K562 (cell line): ENCODE data around the gene BST1. TPM values are rescaled to one million over a fixed set of nuclear protein-coding genes. Genes with fewer than 3 reads are reported as not detected.

Experiments used
- ATAC-seq: fragments of 200-7000 bp; cut with Tn5 transposase; 3 replicates; pipeline ENCODE4 v1.9.1; 2020; ENCODE audit warnings: moderate library complexity
- BruUV-seq: library from RNA; stranded (reverse); fragments of 400-500 nt; replicated peaks from 2 replicates; lab custom pipeline; 2021; lab: Mats Ljungman, UMichigan
- CTCF ChIA-PET: fragments of 300-600 bp; formaldehyde crosslinking; extraction: SDS; loops from one replicate; lab custom pipeline; 2021; ENCODE audit warnings: low intra/inter-chr PET ratio; lab: Yijun Ruan, JAX
- POLR2A ChIA-PET: fragments of 300-600, 350-650 bp; sonication (Branson Sonifier 250); formaldehyde crosslinking; extraction: SDS; loops from one replicate; lab custom pipeline; 2021; ENCODE audit warnings: antibody characterized with exemption, inconsistent platforms; lab: Yijun Ruan, JAX
- DNase-seq, 4 experiments: peaks; one replicate each; pipeline versions ENCODE4 v3.0.0 to v3.0.0-alpha.2; 2011 to 2018; ENCODE audit warnings: low spot score in 3 of 4, mixed read lengths in 3 of 4; ENCODE audit errors: extremely low read depth in 1 of 4
- FAIRE-seq: peaks from 2 replicates; lab custom pipeline; 2011; peaks lifted over from hg19 to GRCh38; lab: Jason Lieb, UNC
- H2AFZ ChIP-seq: 2 replicates; pipeline ENCODE4 v1.6.0; 2011; ENCODE audit warnings: low read depth, low read length, control low read depth, inconsistent platforms
- H3K27ac ChIP-seq: fragments of 200-600 bp; 3 replicates; pipeline ENCODE4 v1.8.0; 2011; ENCODE audit warnings: low read depth, mild to moderate bottlenecking, control low read depth, inconsistent platforms, low read length, moderate library complexity, mixed read lengths; ENCODE audit errors: extremely low read depth
- H3K27me3 ChIP-seq, 2 experiments: fragments of 300-600 bp in 1 of 2; 2 replicates in 1 of 2; 3 replicates in 1 of 2; pipeline versions ENCODE4 v1.6.0 to v1.8.0; 2011; ENCODE audit warnings: inconsistent platforms in 2 of 2, low read length in 2 of 2, mild to moderate bottlenecking in 1 of 2, mixed read lengths in 1 of 2, moderate library complexity in 1 of 2; ENCODE audit not compliant: control insufficient read depth in 2 of 2, insufficient read depth in 2 of 2
- H3K36me3 ChIP-seq: fragments of 300-600 bp; 3 replicates; pipeline ENCODE4 v1.8.0; 2011; ENCODE audit warnings: mild to moderate bottlenecking, low read length, inconsistent platforms; ENCODE audit not compliant: control insufficient read depth, insufficient read depth
- H3K4me1 ChIP-seq, 2 experiments: fragments of 200-600 bp in 1 of 2; replicated peaks in 1 of 2; 2 replicates in 1 of 2; 3 replicates in 1 of 2; pipeline versions ENCODE4 v1.5.1 to v1.8.0; 2011; ENCODE audit warnings: inconsistent platforms in 2 of 2, low read length in 2 of 2, mild to moderate bottlenecking in 1 of 2, mixed read lengths in 1 of 2, moderate library complexity in 1 of 2; ENCODE audit not compliant: control insufficient read depth in 2 of 2, insufficient read depth in 2 of 2
- H3K4me2 ChIP-seq: 2 replicates; pipeline ENCODE4 v1.6.1; 2011; ENCODE audit warnings: low read length, control low read depth, inconsistent platforms, mixed read lengths; ENCODE audit not compliant: insufficient read depth
- H3K4me3 ChIP-seq: fragments of 200-600 bp; sonication (generic), shearing (Covaris generic); 2 replicates; pipeline ENCODE4 v1.5.1; 2016; ENCODE audit warnings: control low read depth, inconsistent platforms
- H3K79me2 ChIP-seq: fragments of 200-600 bp; 3 replicates; pipeline ENCODE4 v1.8.0; 2011; ENCODE audit warnings: low read length, inconsistent platforms; ENCODE audit not compliant: control insufficient read depth, insufficient read depth
- H3K9ac ChIP-seq, 2 experiments: 2 replicates each; pipeline versions ENCODE4 v1.6.0 to v1.6.1; 2011; ENCODE audit warnings: low read depth in 2 of 2, low read length in 2 of 2, control low read depth in 1 of 2, inconsistent platforms in 1 of 2, mild to moderate bottlenecking in 1 of 2, mixed read lengths in 1 of 2; ENCODE audit not compliant: insufficient read depth in 1 of 2
- H3K9me1 ChIP-seq: one replicate; pipeline ENCODE4 v1.6.0; 2011; ENCODE audit warnings: inconsistent platforms, mild to moderate bottlenecking, low read length, moderate library complexity; ENCODE audit not compliant: control insufficient read depth, insufficient read depth
- H3K9me3 ChIP-seq: replicated peaks from 2 replicates; pipeline ENCODE4 v1.5.1; 2011; ENCODE audit warnings: low read depth, low read length, inconsistent platforms; ENCODE audit not compliant: control insufficient read depth, insufficient read depth
- H4K20me1 ChIP-seq: replicated peaks from 2 replicates; pipeline ENCODE4 v1.6.1; 2011; ENCODE audit warnings: low read length, inconsistent platforms, mixed read lengths; ENCODE audit not compliant: control insufficient read depth, insufficient read depth
- EHMT2 ChIP-seq: fragments of 450-650 bp; IDR thresholded peaks from 2 replicates; pipeline ENCODE4 v1.6.1; 2018; ENCODE audit warnings: antibody characterized with exemption
- FOSL1 ChIP-seq: fragments of 200-800 bp; sonication (Bioruptor generic); conservative IDR thresholded peaks from 2 replicates; pipeline ENCODE4 v1.6.1; 2016; ENCODE audit warnings: missing genetic modification characterization, missing compliant biosample characterization
- MCM7 ChIP-seq, 2 experiments: fragments of 450-650 bp; IDR thresholded peaks; 2 replicates each; pipeline ENCODE4 v1.6.1; 2016 to 2018
- PHF21A ChIP-seq: fragments of 450-650 bp; IDR thresholded peaks from 2 replicates; pipeline ENCODE4 v1.6.1; 2017; ENCODE audit warnings: low read depth, borderline replicate concordance
- RBM25 ChIP-seq: fragments of 200-400 bp; formaldehyde crosslinking; IDR thresholded peaks from 2 replicates; pipeline ENCODE4 v1.6.1; 2018; ENCODE audit warnings: low read length, low read depth, moderate library complexity; ENCODE audit not compliant: severe bottlenecking
- SAFB2 ChIP-seq: fragments of 200-400 bp; formaldehyde crosslinking; IDR thresholded peaks from 2 replicates; pipeline ENCODE4 v1.6.1; 2018; ENCODE audit warnings: borderline replicate concordance, low read length, low read depth, moderate library complexity; ENCODE audit not compliant: severe bottlenecking
- XRCC4 ChIP-seq: IDR thresholded peaks from one replicate; pipeline ENCODE4 v1.6.1; 2011; ENCODE audit not compliant: insufficient read depth, insufficient read length; ENCODE audit errors: extremely low read depth
- ZNF24 ChIP-seq: fragments of 450-650 bp; IDR thresholded peaks from 2 replicates; pipeline ENCODE4 v1.6.1; 2016
- ZNF75A ChIP-seq: fragments of 450-650 bp; formaldehyde crosslinking; IDR thresholded peaks from 2 replicates; pipeline ENCODE4 v1.4.0; 2020; ENCODE audit warnings: mild to moderate bottlenecking
- WGBS: fragments of 100-300 bp; shearing (Covaris generic); methylation state at CpG from one replicate; pipeline ENCODE4 v1.1.6; 2016; ENCODE audit warnings: low coverage, mixed read lengths; ENCODE audit not compliant: insufficient coverage; ENCODE audit errors: missing lambda C conversion rate; 5-methylcytosine and 5-hydroxymethylcytosine counted together
- in situ Hi-C: fragments of 300-500 bp; cut with MboI; formaldehyde crosslinking; loops from 4 replicates; pipeline ENCODE4 v1.15.0; 2018; ENCODE audit warnings: inconsistent platforms, mixed read lengths
- intact Hi-C: fragments of 100-400 bp; cut with micrococcal nuclease; formaldehyde crosslinking; loops from 2 replicates; pipeline ENCODE4 v1.14.2; 2022
- polyA plus RNA-seq, 8 experiments: library from polyadenylated mRNA; depleted of rRNA in 4 of 8; stranded (reverse) in 5 of 8; unstranded in 3 of 8; fragments of >200 nt; fragmentation: Nextera tagmentation in 2 of 8; fragmentation: Illumina TruSeq in 1 of 8; extraction: Ambion mirVana in 2 of 8; extraction: Trizol in 1 of 8; gene quantifications; 2 replicates each; pipeline versions ENCODE4 v1.2.1 to v1.2.3, GENCODE V29; 2011 to 2014; ENCODE audit warnings: inconsistent platforms in 1 of 8, missing spikeins in 1 of 8
- total RNA-seq, 7 experiments: library from RNA; depleted of rRNA in 6 of 7; stranded (reverse); fragments of >200 nt in 6 of 7; fragmentation: Illumina TruSeq in 2 of 7; extraction: Trizol in 2 of 7; gene quantifications; 2 replicates each; pipeline versions ENCODE4 v1.2.1 to v1.2.3, GENCODE V29; 2011 to 2021; ENCODE audit warnings: low replicate concordance in 1 of 7

Gene BST1
- total and polyA plus RNA-seq, 9 of the 15 experiments (the other 6 are each of a cell fraction or from before 2014, with no cell fraction given): 0.04 to 0.38 (median 0.07) TPM; not detected in 6

- H3K9me1 ChIP-seq: no peaks in the 10 kb centered on the region
- no peaks in the 10 kb centered on the region for H3K79me2 ChIP-seq
- no peaks in the 10 kb centered on the region for H3K36me3 ChIP-seq
- ChIA-PET CTCF (no interaction called here), POLR2A (no interaction called here)
- no peak overlapping the region for H3K4me2 ChIP-seq
- intact Hi-C loops (no loop called here), in situ Hi-C loops (no loop called here)
- H3K27me3 ChIP-seq: no peaks in the 10 kb centered on the region; a peak in 2 of 5 replicates
- no TSS peak for BruUV-seq
- 0% methylated on average over 1 of the region's 1 CpG for WGBS
- FAIRE-seq (no peak), DNase-seq (no peak), ATAC-seq (no peak)
- no peak overlapping the region for H3K9ac ChIP-seq
- H3K4me1 ChIP-seq: no peaks in the 10 kb centered on the region
- H3K9me3 ChIP-seq: no peaks in the 10 kb centered on the region
- TF ChIP-seq FOSL1 (no peak), XRCC4 (no peak), MCM7 (IDR thresholded peaks at IDR 0.05) (no peak), EHMT2 (no peak), ZNF75A (CRISPR knock-in tag) (no peak), PHF21A (no peak), SAFB2 (no peak), RBM25 (no peak), ZNF24 (no peak)
- H4K20me1 ChIP-seq: no peaks in the 10 kb centered on the region
- H3K27ac ChIP-seq: no peak overlapping the region
- no peak overlapping the region for H3K4me3 ChIP-seq
- H2AFZ ChIP-seq: no peak overlapping the region
These were observed 43.2 kb downstream of the BST1 start for GRCh38 chr4:15746110-15746509.
